Choroid plexus epithelial cell (primary cell): ENCODE data around the gene LPIN2.

Experiments
- DNase-seq: peaks from one replicate; pipeline ENCODE4 v3.0.0-alpha.2; 2010; ENCODE audit warnings: low read depth
- H3K4me3 ChIP-seq: 2 replicates; pipeline ENCODE4 v1.5.1; 2011; ENCODE audit warnings: low read depth, mild to moderate bottlenecking, control low read depth, low read length, moderate library complexity
- CTCF ChIP-seq: conservative IDR thresholded peaks from 2 replicates; pipeline ENCODE4 v1.5.1; 2011; ENCODE audit warnings: low read depth, mild to moderate bottlenecking, control low read depth, inconsistent platforms, low read length, moderate library complexity

Gene LPIN2

GRCh38 chr18:2992995-2993877, 19.7 kb downstream of the LPIN2 start:
- H3K4me3 ChIP-seq: no peak overlapping the region
- no peak for TF ChIP-seq CTCF
- no peak for DNase-seq

DNA sequence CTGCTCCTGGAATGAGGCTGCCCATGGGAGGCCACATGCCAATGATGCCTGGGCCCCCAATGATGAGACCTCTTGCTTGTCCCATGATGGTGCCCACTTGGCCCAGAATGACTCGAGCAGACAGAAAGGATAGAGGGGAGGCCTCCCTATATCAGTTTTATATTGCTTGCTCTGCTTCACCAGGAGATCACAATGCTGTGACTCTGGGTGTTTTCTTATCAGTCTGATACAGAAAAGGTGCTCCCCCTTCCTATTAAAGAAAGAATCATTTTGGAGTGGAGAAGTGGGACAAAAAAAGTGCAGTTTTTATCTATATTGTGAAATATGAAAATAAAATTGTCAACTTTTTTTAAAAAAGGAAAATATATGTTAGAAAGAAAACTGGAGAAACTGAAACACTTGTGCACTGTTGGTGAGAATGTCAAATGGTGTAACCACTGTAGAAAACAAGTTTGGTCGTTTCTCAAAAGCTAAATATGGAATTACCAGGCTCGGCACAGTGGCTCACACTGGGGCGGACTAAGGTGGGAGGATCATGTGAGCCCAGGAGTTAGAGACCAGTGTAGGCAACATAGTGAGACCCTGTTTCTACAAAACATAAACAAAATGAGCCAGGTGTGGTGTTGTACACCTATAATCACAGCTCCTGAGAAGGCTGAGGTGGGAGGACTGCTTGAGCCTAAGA, 21.8 kb downstream of the LPIN2 start:
- no peak for DNase-seq
- no peak for TF ChIP-seq CTCF
- H3K4me3 ChIP-seq: no peak overlapping the region

- no peak overlapping the region for H3K4me3 ChIP-seq
- peak; percentile 85 for DNase-seq
- no peak for TF ChIP-seq CTCF
Measured at GRCh38 chr18:2987876-2988790, 24.8 kb downstream of the LPIN2 start.

DNA sequence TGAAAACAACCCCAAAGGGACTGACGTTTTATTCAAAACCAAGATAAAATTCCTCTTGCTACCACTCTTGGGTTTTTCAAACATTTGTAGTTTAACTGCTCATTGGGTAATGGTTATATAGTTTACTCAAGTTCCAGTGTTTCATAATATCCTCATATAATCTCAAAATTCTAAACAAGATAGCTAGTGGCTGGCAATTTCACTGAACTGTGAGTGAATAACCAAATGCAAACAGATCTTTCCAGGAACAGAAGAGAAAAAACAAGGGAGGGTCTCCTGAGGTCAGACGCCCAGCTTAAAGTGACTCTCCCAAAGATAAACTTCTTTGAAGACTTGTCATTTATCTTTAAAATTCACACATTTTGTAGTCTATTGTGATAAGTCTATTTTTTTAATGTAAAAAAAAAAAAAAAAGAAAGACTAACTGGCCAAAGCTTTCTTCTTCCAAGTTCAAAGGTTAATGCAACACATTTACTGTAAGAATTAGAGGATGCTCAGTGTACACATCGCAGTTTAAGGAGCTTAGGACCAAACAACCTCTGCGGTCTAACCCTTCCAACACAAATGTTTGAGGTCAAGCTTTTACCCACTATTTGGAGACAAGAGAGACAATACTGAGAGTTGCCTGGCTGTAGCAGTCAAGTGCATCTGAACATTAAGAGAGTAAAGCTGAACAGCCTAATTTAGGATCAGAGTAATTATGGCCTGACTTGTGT, 26.6 kb downstream of the LPIN2 start:
- DNase-seq: no peak
- no peak for TF ChIP-seq CTCF
- H3K4me3 ChIP-seq: no peak overlapping the region

- DNase-seq: peak; percentile 84
- no peak overlapping the region for H3K4me3 ChIP-seq
- peak; percentile 52 for TF ChIP-seq CTCF
Measured at GRCh38 chr18:2985628-2986027, 27.3 kb downstream of the LPIN2 start.

GRCh38 chr18:2984703-2985261, 28.2 kb downstream of the LPIN2 start:
- DNase-seq: no peak
- no peak for TF ChIP-seq CTCF
- H3K4me3 ChIP-seq: no peak overlapping the region
